HEK293T (cell line): ENCODE data around the gene POLN.
"Not testable (repeated sequence)": the region's sequence is repeated elsewhere in the genome, so short reads cannot be mapped to it uniquely, and the experiment has no call there.

ENCODE experiments used
- CTCF ChIA-PET: fragments of 350-600 bp; formaldehyde crosslinking; extraction: SDS; loops from one replicate; lab custom pipeline; 2021; ENCODE audit warnings: antibody characterized with exemption, inconsistent platforms; lab: Yijun Ruan, JAX
- POLR2A ChIA-PET: fragments of 350-600 bp; formaldehyde crosslinking; extraction: SDS; loops from one replicate; lab custom pipeline; 2020; ENCODE audit warnings: antibody characterized with exemption, inconsistent platforms; lab: Yijun Ruan, JAX
- DNase-seq: peaks from one replicate; pipeline ENCODE4 v3.0.0; 2012; ENCODE audit warnings: mixed read lengths; ENCODE audit errors: extremely low spot score
- ARNT ChIP-seq: fragments of 450-650 bp; IDR thresholded peaks from 2 replicates; pipeline ENCODE4 v1.6.1; 2017; ENCODE audit warnings: mild to moderate bottlenecking
- BHLHE40 ChIP-seq: fragments of 450-650 bp; IDR thresholded peaks from 2 replicates; pipeline ENCODE4 v1.6.1; 2016; ENCODE audit warnings: mild to moderate bottlenecking, moderate library complexity, borderline replicate concordance
- CTBP1 ChIP-seq: fragments of 450-650 bp; IDR thresholded peaks from 2 replicates; pipeline ENCODE4 v1.6.1; 2016; ENCODE audit warnings: borderline replicate concordance
- ELF4 ChIP-seq: fragments of 450-650 bp; IDR thresholded peaks from 2 replicates; pipeline ENCODE4 v1.6.1; 2017; ENCODE audit warnings: antibody characterized with exemption
- FOXA1 ChIP-seq: fragments of 450-650 bp; IDR thresholded peaks from 2 replicates; pipeline ENCODE4 v1.6.1; 2016; ENCODE audit warnings: mild to moderate bottlenecking
- FOXK2 ChIP-seq: fragments of 450-650 bp; IDR thresholded peaks from 2 replicates; pipeline ENCODE4 v1.6.1; 2016; ENCODE audit warnings: mild to moderate bottlenecking
- FOXM1 ChIP-seq: fragments of 450-650 bp; IDR thresholded peaks from 2 replicates; pipeline ENCODE4 v1.6.1; 2017; ENCODE audit warnings: mild to moderate bottlenecking, borderline replicate concordance
- HDGF ChIP-seq: fragments of 450-650 bp; IDR thresholded peaks from 2 replicates; pipeline ENCODE4 v1.6.1; 2017; ENCODE audit warnings: antibody characterized with exemption, borderline replicate concordance
- L3MBTL2 ChIP-seq: fragments of 450-650 bp; conservative IDR thresholded peaks from 2 replicates; pipeline ENCODE4 v1.6.1; 2016; ENCODE audit warnings: mild to moderate bottlenecking
- LEF1 ChIP-seq: fragments of 450-650 bp; IDR thresholded peaks from 2 replicates; pipeline ENCODE4 v1.6.1; 2017; ENCODE audit warnings: mild to moderate bottlenecking, borderline replicate concordance
- NFRKB ChIP-seq: fragments of 450-650 bp; IDR thresholded peaks from 2 replicates; pipeline ENCODE4 v1.6.1; 2016; ENCODE audit warnings: mild to moderate bottlenecking, moderate library complexity
- PKNOX1 ChIP-seq: fragments of 450-650 bp; IDR thresholded peaks from 2 replicates; pipeline ENCODE4 v1.6.1; 2016
- SP1 ChIP-seq: fragments of 450-650 bp; IDR thresholded peaks from 2 replicates; pipeline ENCODE4 v1.6.1; 2017
- SUZ12 ChIP-seq: fragments of 450-650 bp; IDR thresholded peaks from 2 replicates; pipeline ENCODE4 v1.6.1; 2016; ENCODE audit warnings: mild to moderate bottlenecking
- TARDBP ChIP-seq: fragments of 450-650 bp; IDR thresholded peaks from 2 replicates; pipeline ENCODE4 v1.6.1; 2016
- ZNF384 ChIP-seq: fragments of 450-650 bp; IDR thresholded peaks from 2 replicates; pipeline ENCODE4 v1.6.1; 2016

POLN gene

GRCh38 chr4:2172161-2172560, 69.8 kb downstream of the POLN start:
- ChIA-PET POLR2A (no interaction called here), CTCF (no interaction called here)
- TF ChIP-seq SUZ12 (no peak), LEF1 (no peak), FOXK2 (no peak), HDGF (no peak), CTBP1 (no peak), TARDBP (no peak), PKNOX1 (no peak)
- DNase-seq, result no peak

- TF ChIP-seq SUZ12 (no peak), HDGF (no peak), ZNF384 (no peak), L3MBTL2 (no peak), FOXM1 (no peak), BHLHE40 (no peak), SP1 (no peak), CTBP1 (no peak), FOXA1 (no peak), PKNOX1 (no peak), ELF4 (no peak), ARNT (no peak), TARDBP (no peak), NFRKB (no peak), FOXK2 (no peak)
- POLR2A ChIA-PET, result no interaction called here
- CTCF ChIA-PET, result interaction anchor here (1.4 kb wide), 1 partner anchor 17 kb away, joined by 3 read pairs; no protein-coding TSS in a partner anchor
- DNase-seq, result no peak
Observed at GRCh38 chr4:2168469-2169319, 73.2 kb downstream of the POLN start.

- CTCF ChIA-PET, result no interaction called here
Observed at GRCh38 chr4:2166253-2166652, 75.7 kb downstream of the POLN start.

GRCh38 chr4:2165391-2165790, 76.5 kb downstream of the POLN start:
- no peak for DNase-seq
- TF ChIP-seq PKNOX1 (no peak), NFRKB (no peak), ARNT (no peak), SP1 (no peak), FOXK2 (no peak), ELF4 (no peak), L3MBTL2 (no peak)
- ChIA-PET POLR2A (no interaction called here), CTCF (no interaction called here)

More at GRCh38 chr4:2166253-2166652, 75.7 kb downstream of the POLN start:
- no peak for DNase-seq
- POLR2A ChIA-PET, result no interaction called here
- TF ChIP-seq ELF4 (no peak), ZNF384 (no peak), SP1 (no peak), FOXA1 (no peak), FOXK2 (no peak), ARNT (no peak), BHLHE40 (no peak), L3MBTL2 (no peak), NFRKB (no peak), CTBP1 (no peak)

GRCh38 chr4:2163311-2163821, 78.6 kb downstream of the POLN start:
- DNase-seq, result no peak
- TF ChIP-seq SUZ12 (no peak), ELF4 (no peak), L3MBTL2 (no peak), FOXK2 (no peak), HDGF (no peak), SP1 (no peak), FOXA1 (no peak), ARNT (no peak), TARDBP (no peak), NFRKB (no peak), FOXM1 (no peak), LEF1 (no peak), BHLHE40 (no peak), ZNF384 (no peak)
- POLR2A ChIA-PET, result no interaction called here
- CTCF ChIA-PET, result no interaction called here

- CTCF ChIA-PET, result interaction anchor here (0.6 kb wide), 1 partner anchor 245 kb away, joined by 3 read pairs; no protein-coding TSS in a partner anchor
Observed at GRCh38 chr4:2161092-2161703, 80.7 kb downstream of the POLN start.

GRCh38 chr4:2159931-2160330, 82.0 kb downstream of the POLN start:
- POLR2A ChIA-PET, result no interaction called here
- CTCF ChIA-PET, result no interaction called here
- DNase-seq, result no peak
- TF ChIP-seq FOXM1 (no peak), PKNOX1 (no peak), ZNF384 (no peak), HDGF (no peak), FOXA1 (no peak), BHLHE40 (no peak), LEF1 (no peak), CTBP1 (no peak), SUZ12 (no peak), FOXK2 (no peak)

More at GRCh38 chr4:2161092-2161703, 80.7 kb downstream of the POLN start:
- DNase-seq, result not testable (repeated sequence)
- POLR2A ChIA-PET, result interaction anchor here (0.7 kb wide), 1 partner anchor 9 kb away, joined by 3 read pairs; no protein-coding TSS in a partner anchor
